PC-3 (cell line): ENCODE results near the gene FBXO45.

ENCODE experiments used
- EZH2 ChIP-seq: fragments of 300-600 bp; sonication (generic); IDR thresholded peaks from one replicate; pipeline ENCODE4 v1.6.1; 2017; ENCODE audit warnings: antibody characterized with exemption, mild to moderate bottlenecking, low read length; ENCODE audit not compliant: unreplicated experiment
- EZH2phosphoT487 ChIP-seq: fragments of 300-600 bp; sonication (generic); IDR thresholded peaks from 2 replicates; pipeline ENCODE4 v1.6.1; 2018; ENCODE audit warnings: mild to moderate bottlenecking, antibody characterized with exemption, low read length, borderline replicate concordance
- TF ChIP-seq, protein P1 (sequence below): fragments of 300-600 bp; sonication (generic); conservative IDR thresholded peaks from 2 replicates; pipeline ENCODE4 v1.5.1; 2017; ENCODE audit warnings: antibody characterized with exemption, low read depth, mild to moderate bottlenecking, low read length

DNA sequence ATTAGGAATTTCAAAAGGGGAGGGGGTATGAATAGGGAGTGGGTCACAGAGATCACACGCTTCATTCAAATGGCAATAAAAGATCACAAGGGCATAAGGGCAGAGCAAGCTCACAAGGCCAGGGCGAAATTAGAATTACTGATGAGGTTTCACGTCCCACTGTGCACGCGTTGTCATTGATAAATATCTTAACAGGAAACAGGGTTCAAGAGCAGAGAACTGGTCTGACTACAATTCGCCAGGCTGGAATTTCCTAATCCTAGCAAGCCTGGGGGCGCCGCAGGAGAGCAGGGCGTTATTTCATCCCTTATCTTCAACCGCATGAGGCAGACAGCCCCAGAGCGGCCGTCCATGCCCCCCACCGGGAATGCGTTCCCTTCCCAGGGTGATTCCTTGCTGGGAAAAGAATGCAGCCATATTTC lies 35.2 kb upstream of the FBXO45 start:
- no peak for TF ChIP-seq EZH2
- TF ChIP-seq, protein P1, sequence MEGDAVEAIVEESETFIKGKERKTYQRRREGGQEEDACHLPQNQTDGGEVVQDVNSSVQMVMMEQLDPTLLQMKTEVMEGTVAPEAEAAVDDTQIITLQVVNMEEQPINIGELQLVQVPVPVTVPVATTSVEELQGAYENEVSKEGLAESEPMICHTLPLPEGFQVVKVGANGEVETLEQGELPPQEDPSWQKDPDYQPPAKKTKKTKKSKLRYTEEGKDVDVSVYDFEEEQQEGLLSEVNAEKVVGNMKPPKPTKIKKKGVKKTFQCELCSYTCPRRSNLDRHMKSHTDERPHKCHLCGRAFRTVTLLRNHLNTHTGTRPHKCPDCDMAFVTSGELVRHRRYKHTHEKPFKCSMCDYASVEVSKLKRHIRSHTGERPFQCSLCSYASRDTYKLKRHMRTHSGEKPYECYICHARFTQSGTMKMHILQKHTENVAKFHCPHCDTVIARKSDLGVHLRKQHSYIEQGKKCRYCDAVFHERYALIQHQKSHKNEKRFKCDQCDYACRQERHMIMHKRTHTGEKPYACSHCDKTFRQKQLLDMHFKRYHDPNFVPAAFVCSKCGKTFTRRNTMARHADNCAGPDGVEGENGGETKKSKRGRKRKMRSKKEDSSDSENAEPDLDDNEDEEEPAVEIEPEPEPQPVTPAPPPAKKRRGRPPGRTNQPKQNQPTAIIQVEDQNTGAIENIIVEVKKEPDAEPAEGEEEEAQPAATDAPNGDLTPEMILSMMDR, result no peak
- TF ChIP-seq EZH2phosphoT487, result no peak
